SU-DHL-6 (cell line): ENCODE measurements around the gene EEFSEC.

Source experiments
- H2AFZ ChIP-seq: fragments of 200-600 bp; sonication (generic); 2 replicates; pipeline ENCODE4 v1.6.1; 2014; ENCODE audit warnings: low read depth, mild to moderate bottlenecking, moderate library complexity, mixed read lengths, antibody characterized with exemption, low read length; ENCODE audit not compliant: severe bottlenecking
- H3F3A ChIP-seq: fragments of 200-600 bp; shearing (Covaris generic); 2 replicates; pipeline ENCODE4 v1.6.0; 2016; ENCODE audit warnings: antibody characterized with exemption, mild to moderate bottlenecking; ENCODE audit not compliant: insufficient read depth
- H3K27ac ChIP-seq: fragments of 200-600 bp; sonication (generic); 2 replicates; pipeline ENCODE4 v1.5.1; 2016; ENCODE audit warnings: low read depth, mild to moderate bottlenecking, low read length, moderate library complexity, mixed read lengths
- H3K27me3 ChIP-seq: fragments of 200-600 bp; sonication (generic), shearing (Covaris generic); 2 replicates; pipeline ENCODE4 v1.6.0; 2014; ENCODE audit warnings: mild to moderate bottlenecking, low read length
- H3K36me3 ChIP-seq: fragments of 200-600 bp; sonication (generic); 2 replicates; pipeline ENCODE4 v1.6.1; 2014; ENCODE audit warnings: mild to moderate bottlenecking, low read length, mixed read lengths
- H3K4me2 ChIP-seq: fragments of 300-600, 200-600 bp; shearing (Covaris generic), sonication (generic); 2 replicates; pipeline ENCODE4 v1.6.0; 2014; ENCODE audit warnings: low read length, low read depth, mild to moderate bottlenecking; ENCODE audit not compliant: poor library complexity, severe bottlenecking
- H3K4me3 ChIP-seq: fragments of 200-600 bp; sonication (generic); 2 replicates; pipeline ENCODE4 v1.5.1; 2014; ENCODE audit warnings: antibody characterized with exemption, low read length, mild to moderate bottlenecking, mixed read lengths; ENCODE audit not compliant: insufficient read depth, poor library complexity, severe bottlenecking
- H3K79me2 ChIP-seq: fragments of 200-600 bp; sonication (generic); 2 replicates; pipeline ENCODE4 v1.6.1; 2014; ENCODE audit warnings: mild to moderate bottlenecking, low read length, moderate library complexity; ENCODE audit not compliant: insufficient read depth
- H3K9ac ChIP-seq: fragments of 200-600 bp; sonication (generic); 2 replicates; pipeline ENCODE4 v1.7.0; 2014; ENCODE audit warnings: mild to moderate bottlenecking, low read length
- H3K9me2 ChIP-seq: fragments of 200-600 bp; sonication (generic); replicated peaks from 2 replicates; pipeline ENCODE4 v1.6.1; 2014; ENCODE audit warnings: low read length; ENCODE audit not compliant: insufficient read depth
- H3K9me3 ChIP-seq: fragments of 200-600 bp; sonication (generic); 2 replicates; pipeline ENCODE4 v1.6.1; 2014; ENCODE audit warnings: low read length, mixed read lengths; ENCODE audit not compliant: insufficient read depth
- H4K20me1 ChIP-seq: fragments of 200-600 bp; sonication (generic); 2 replicates; pipeline ENCODE4 v1.6.1; 2014; ENCODE audit warnings: low read depth, mild to moderate bottlenecking, antibody characterized with exemption, low read length, moderate library complexity, mixed read lengths
- CTCF ChIP-seq: fragments of 200-600 bp; sonication (generic); IDR thresholded peaks from one replicate; pipeline ENCODE4 v1.5.1; 2017; ENCODE audit warnings: antibody characterized with exemption, mild to moderate bottlenecking, low read length, moderate library complexity; ENCODE audit not compliant: insufficient read depth, poor library complexity, severe bottlenecking
- EZH2phosphoT487 ChIP-seq: fragments of 200-600 bp; sonication (generic), shearing (Covaris generic); conservative IDR thresholded peaks from 2 replicates; pipeline ENCODE4 v1.6.1; 2018; ENCODE audit warnings: mild to moderate bottlenecking, antibody characterized with exemption, low read length, moderate library complexity, mixed read lengths

The EEFSEC gene

GRCh38 chr3:128410669-128411573 is 257.6 kb downstream of the EEFSEC start:
- Histone ChIP-seq H3K9me3 (no peaks in the 10 kb centered on the region), H4K20me1 (no peaks in the 10 kb centered on the region; the same call in 1 of the 2 replicates), H3F3A (no peaks in the 10 kb centered on the region), H3K36me3 (no peaks in the 10 kb centered on the region), H3K4me3 (no peak overlapping the region), H3K9me2 (no peaks in the 10 kb centered on the region), H2AFZ (no peak overlapping the region), H3K9ac (no peak overlapping the region), H3K27ac (no peak overlapping the region), H3K79me2 (no peaks in the 10 kb centered on the region), H3K4me2 (no peak overlapping the region), H3K27me3 (no peaks in the 10 kb centered on the region)
- TF ChIP-seq CTCF = no peak
- TF ChIP-seq EZH2phosphoT487 = no peak

- Histone ChIP-seq H3K36me3 (no peaks in the 10 kb centered on the region), H2AFZ (no peak overlapping the region), H3K27me3 (no peaks in the 10 kb centered on the region), H3K9ac (no peak overlapping the region), H4K20me1 (no peaks in the 10 kb centered on the region; the same call in 1 of the 2 replicates), H3K79me2 (no peaks in the 10 kb centered on the region), H3K27ac (no peak overlapping the region), H3K9me3 (no peaks in the 10 kb centered on the region), H3K4me3 (no peak overlapping the region), H3K4me2 (no peak overlapping the region), H3K9me2 (no peaks in the 10 kb centered on the region), H3F3A (no peaks in the 10 kb centered on the region)
- TF ChIP-seq CTCF (no peak), EZH2phosphoT487 (no peak)
These were observed 258.3 kb downstream of the EEFSEC start for GRCh38 chr3:128411574-128412064.

- H3K4me2 ChIP-seq = no peak overlapping the region
- no peak overlapping the region for H3K27ac ChIP-seq
- H3K9me2 ChIP-seq = no peaks in the 10 kb centered on the region
- H3K79me2 ChIP-seq = no peaks in the 10 kb centered on the region
- no peak overlapping the region for H3K4me3 ChIP-seq
- H3K27me3 ChIP-seq = no peaks in the 10 kb centered on the region
- TF ChIP-seq CTCF = no peak
- TF ChIP-seq EZH2phosphoT487 = no peak
- no peak overlapping the region for H3K9ac ChIP-seq
- no peaks in the 10 kb centered on the region; the same call in 1 of the 2 replicates for H4K20me1 ChIP-seq
- H3K36me3 ChIP-seq = no peaks in the 10 kb centered on the region
- no peak overlapping the region for H2AFZ ChIP-seq
- no peaks in the 10 kb centered on the region for H3F3A ChIP-seq
- H3K9me3 ChIP-seq = no peaks in the 10 kb centered on the region
These were observed 259.1 kb downstream of the EEFSEC start for GRCh38 chr3:128412180-128413002.
